D721Med (cell line): ENCODE measurements around the gene TKTL1.
"Not testable (repeated sequence)": the region's sequence is repeated elsewhere in the genome, so short reads cannot be mapped to it uniquely, and the experiment has no call there.

Source experiments
- DNase-seq: peaks from one replicate; pipeline ENCODE4 v3.0.0; 2011; ENCODE audit warnings: low spot score; ENCODE audit not compliant: insufficient read length
- FAIRE-seq: peaks from 2 replicates; lab custom pipeline; 2011; peaks lifted over from hg19 to GRCh38; lab: Jason Lieb, UNC
- CTCF ChIP-seq: IDR thresholded peaks from 2 replicates; pipeline ENCODE4 v1.5.1; 2012; ENCODE audit warnings: mild to moderate bottlenecking, control low read depth; ENCODE audit not compliant: insufficient read depth; ENCODE audit errors: missing control alignments

The TKTL1 gene

GRCh38 chrX:154296731-154297130 is 1.1 kb downstream of the TKTL1 start:
- FAIRE-seq, result no peak
- no peak for TF ChIP-seq CTCF
- DNase-seq, result no peak

- FAIRE-seq (no peak), DNase-seq (no peak)
- no peak for TF ChIP-seq CTCF
Observed at GRCh38 chrX:154298312-154298711, 2.7 kb downstream of the TKTL1 start.

- DNase-seq, result no peak
- no peak for TF ChIP-seq CTCF
- no peak for FAIRE-seq
Observed at GRCh38 chrX:154300816-154301215, 5.2 kb downstream of the TKTL1 start.

GRCh38 chrX:154302998-154303397 is 7.4 kb downstream of the TKTL1 start:
- FAIRE-seq, result not testable (repeated sequence)

GRCh38 chrX:154303476-154303875 is 7.9 kb downstream of the TKTL1 start:
- no peak for FAIRE-seq
- TF ChIP-seq CTCF, result no peak
- DNase-seq, result no peak

More at GRCh38 chrX:154302998-154303397, 7.4 kb downstream of the TKTL1 start:
- not testable (repeated sequence) for DNase-seq

GRCh38 chrX:154304846-154305245 is 9.3 kb downstream of the TKTL1 start:
- no peak for DNase-seq
- no peak for FAIRE-seq
- no peak for TF ChIP-seq CTCF

- FAIRE-seq (no peak), DNase-seq (no peak)
- no peak for TF ChIP-seq CTCF
Observed at GRCh38 chrX:154305541-154306205, 10.1 kb downstream of the TKTL1 start.
